ENCODE data around the gene RANBP17.

DNA sequence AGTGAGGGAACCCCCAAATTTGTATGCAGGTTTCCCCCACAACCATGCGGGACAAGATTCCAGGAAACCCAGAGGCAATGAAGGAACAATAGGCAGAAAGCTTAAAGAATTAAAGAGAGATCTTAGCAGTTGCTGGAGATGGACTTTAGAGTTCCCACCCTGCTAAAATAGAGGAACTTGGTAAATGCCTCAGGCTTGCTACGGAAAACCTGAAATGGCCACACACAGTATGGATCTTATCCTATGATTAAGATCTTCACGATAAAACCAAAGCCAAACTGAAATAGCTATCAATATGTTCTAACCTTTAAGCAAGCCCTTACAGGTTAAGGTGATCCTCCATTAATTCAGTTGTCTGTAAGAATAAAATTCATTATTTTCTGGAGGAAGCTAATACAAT lies 148.3 kb downstream of the RANBP17 start:
- TF ChIP-seq, protein P1, sequence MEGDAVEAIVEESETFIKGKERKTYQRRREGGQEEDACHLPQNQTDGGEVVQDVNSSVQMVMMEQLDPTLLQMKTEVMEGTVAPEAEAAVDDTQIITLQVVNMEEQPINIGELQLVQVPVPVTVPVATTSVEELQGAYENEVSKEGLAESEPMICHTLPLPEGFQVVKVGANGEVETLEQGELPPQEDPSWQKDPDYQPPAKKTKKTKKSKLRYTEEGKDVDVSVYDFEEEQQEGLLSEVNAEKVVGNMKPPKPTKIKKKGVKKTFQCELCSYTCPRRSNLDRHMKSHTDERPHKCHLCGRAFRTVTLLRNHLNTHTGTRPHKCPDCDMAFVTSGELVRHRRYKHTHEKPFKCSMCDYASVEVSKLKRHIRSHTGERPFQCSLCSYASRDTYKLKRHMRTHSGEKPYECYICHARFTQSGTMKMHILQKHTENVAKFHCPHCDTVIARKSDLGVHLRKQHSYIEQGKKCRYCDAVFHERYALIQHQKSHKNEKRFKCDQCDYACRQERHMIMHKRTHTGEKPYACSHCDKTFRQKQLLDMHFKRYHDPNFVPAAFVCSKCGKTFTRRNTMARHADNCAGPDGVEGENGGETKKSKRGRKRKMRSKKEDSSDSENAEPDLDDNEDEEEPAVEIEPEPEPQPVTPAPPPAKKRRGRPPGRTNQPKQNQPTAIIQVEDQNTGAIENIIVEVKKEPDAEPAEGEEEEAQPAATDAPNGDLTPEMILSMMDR (IDR thresholded peaks at IDR 0.05; ENCODE audit: poor library complexity, severe bottlenecking), result no peak
- TF ChIP-seq EP300 (conservative IDR thresholded peaks at IDR 0.05; ENCODE audit: poor library complexity, severe bottlenecking), result no peak
- no peak for TF ChIP-seq TAF1 (IDR thresholded peaks at IDR 0.05; ENCODE audit: low read depth)
- no peak for TF ChIP-seq MXI1 (conservative IDR thresholded peaks at IDR 0.05; ENCODE audit: poor library complexity, severe bottlenecking)
- TF ChIP-seq RAD21 (conservative IDR thresholded peaks at IDR 0.05), result no peak
- TF ChIP-seq EZH2 (IDR thresholded peaks at IDR 0.05; ENCODE audit: borderline replicate concordance, insufficient read depth, low read length, poor library complexity, severe bottlenecking), result no peak
